Colonic mucosa (tissue), 4 donors: ENCODE results near the gene ESYT2. TPM values are rescaled to one million over a fixed set of nuclear protein-coding genes. Genes with fewer than 3 reads are reported as not detected.

Source experiments
- DNase-seq: peaks from one replicate; pipeline ENCODE4 v3.0.0-alpha.2; 2020
- H3K27ac ChIP-seq: fragments of 200-600 bp; one replicate; pipeline ENCODE4 v1.8.0; 2021
- H3K27me3 ChIP-seq: fragments of 200-600 bp; one replicate; pipeline ENCODE4 v1.8.0; 2021
- H3K36me3 ChIP-seq: fragments of 200-600 bp; one replicate; pipeline ENCODE4 v1.8.0; 2021
- H3K4me1 ChIP-seq: fragments of 200-600 bp; one replicate; pipeline ENCODE4 v1.8.0; 2021; ENCODE audit warnings: mild to moderate bottlenecking
- H3K4me3 ChIP-seq: fragments of 200-600 bp; one replicate; pipeline ENCODE4 v1.8.0; 2021
- H3K9ac ChIP-seq, 2 donors: one replicate each; pipeline ENCODE4 v1.7.0; 2013; ENCODE audit warnings: control low read depth in 2 of 2, low read depth in 2 of 2, low read length in 2 of 2
- H3K9me3 ChIP-seq: fragments of 200-600 bp; one replicate; pipeline ENCODE4 v1.8.0; 2021
- intact Hi-C: fragments of 100-400 bp; cut with DNase I; formaldehyde crosslinking; loops from one replicate; pipeline ENCODE4 v1.14.1; 2022
- total RNA-seq, 2 donors: library from RNA; stranded (reverse); fragmentation: NEBNext Ultra II Directional in 1 of 2; extraction: Animal tissue kit (Norgen Biotek cat#: 25700) in 1 of 2; gene quantifications; one replicate each; pipeline ENCODE4 v1.2.1, GENCODE V29; 2021
- TF ChIP-seq, protein P1 (sequence below): fragments of 200-600 bp; IDR thresholded peaks from one replicate; pipeline ENCODE4 v1.8.0; 2022; ENCODE audit warnings: antibody characterized with exemption, mild to moderate bottlenecking
- donor health status: healthy.
- donor health status: DM: no; HTN: no; CAD: no.
- donor health status: DM: no; HTN: no; CAD: no.

The ESYT2 gene
- total RNA-seq, 2 donors from 2014 or later: 57.5 to 105 TPM

- Histone ChIP-seq H3K9ac (no peak overlapping the region), H3K4me3 (no peak overlapping the region), H3K4me1 (no peaks in the 10 kb centered on the region), H3K9me3 (no peaks in the 10 kb centered on the region), H3K27ac (no peak overlapping the region), H3K27me3 (no peaks in the 10 kb centered on the region), H3K36me3 (no peaks in the 10 kb centered on the region)
- intact Hi-C loops: no loop called here
- no peak for DNase-seq
- TF ChIP-seq, protein P1, sequence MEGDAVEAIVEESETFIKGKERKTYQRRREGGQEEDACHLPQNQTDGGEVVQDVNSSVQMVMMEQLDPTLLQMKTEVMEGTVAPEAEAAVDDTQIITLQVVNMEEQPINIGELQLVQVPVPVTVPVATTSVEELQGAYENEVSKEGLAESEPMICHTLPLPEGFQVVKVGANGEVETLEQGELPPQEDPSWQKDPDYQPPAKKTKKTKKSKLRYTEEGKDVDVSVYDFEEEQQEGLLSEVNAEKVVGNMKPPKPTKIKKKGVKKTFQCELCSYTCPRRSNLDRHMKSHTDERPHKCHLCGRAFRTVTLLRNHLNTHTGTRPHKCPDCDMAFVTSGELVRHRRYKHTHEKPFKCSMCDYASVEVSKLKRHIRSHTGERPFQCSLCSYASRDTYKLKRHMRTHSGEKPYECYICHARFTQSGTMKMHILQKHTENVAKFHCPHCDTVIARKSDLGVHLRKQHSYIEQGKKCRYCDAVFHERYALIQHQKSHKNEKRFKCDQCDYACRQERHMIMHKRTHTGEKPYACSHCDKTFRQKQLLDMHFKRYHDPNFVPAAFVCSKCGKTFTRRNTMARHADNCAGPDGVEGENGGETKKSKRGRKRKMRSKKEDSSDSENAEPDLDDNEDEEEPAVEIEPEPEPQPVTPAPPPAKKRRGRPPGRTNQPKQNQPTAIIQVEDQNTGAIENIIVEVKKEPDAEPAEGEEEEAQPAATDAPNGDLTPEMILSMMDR: no peak
Observed at GRCh38 chr7:158744070-158744469, 85.2 kb downstream of the ESYT2 start.

DNA sequence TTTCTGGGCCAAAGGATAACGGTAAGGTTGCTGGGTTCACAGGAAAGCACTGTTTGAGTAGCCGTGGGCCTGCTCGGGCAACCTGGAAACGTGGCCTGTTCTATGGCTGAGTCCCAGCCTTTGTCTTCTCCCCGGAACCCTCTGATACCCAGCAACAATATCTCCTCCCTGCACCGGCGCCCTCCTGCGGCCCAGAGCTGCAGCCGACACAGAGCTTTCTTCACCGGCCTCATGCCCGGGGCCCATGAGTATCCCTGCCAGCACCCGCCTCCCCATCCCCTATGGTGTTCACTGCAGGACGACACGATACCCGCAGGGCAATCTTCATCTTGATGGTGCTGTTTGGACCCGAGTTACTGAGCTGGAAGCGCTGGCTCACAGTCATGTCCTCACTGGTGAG, 86.1 kb downstream of the ESYT2 start:
- DNase-seq: no peak
- intact Hi-C loops: no loop called here
- H3K9me3 ChIP-seq: no peaks in the 10 kb centered on the region
- TF ChIP-seq, protein P1: no peak
- no peaks in the 10 kb centered on the region for H3K27me3 ChIP-seq
- no peaks in the 10 kb centered on the region for H3K36me3 ChIP-seq
- H3K9ac ChIP-seq: no peak overlapping the region
- H3K27ac ChIP-seq: no peak overlapping the region
- no peak overlapping the region for H3K4me3 ChIP-seq
- no peaks in the 10 kb centered on the region for H3K4me1 ChIP-seq

DNA sequence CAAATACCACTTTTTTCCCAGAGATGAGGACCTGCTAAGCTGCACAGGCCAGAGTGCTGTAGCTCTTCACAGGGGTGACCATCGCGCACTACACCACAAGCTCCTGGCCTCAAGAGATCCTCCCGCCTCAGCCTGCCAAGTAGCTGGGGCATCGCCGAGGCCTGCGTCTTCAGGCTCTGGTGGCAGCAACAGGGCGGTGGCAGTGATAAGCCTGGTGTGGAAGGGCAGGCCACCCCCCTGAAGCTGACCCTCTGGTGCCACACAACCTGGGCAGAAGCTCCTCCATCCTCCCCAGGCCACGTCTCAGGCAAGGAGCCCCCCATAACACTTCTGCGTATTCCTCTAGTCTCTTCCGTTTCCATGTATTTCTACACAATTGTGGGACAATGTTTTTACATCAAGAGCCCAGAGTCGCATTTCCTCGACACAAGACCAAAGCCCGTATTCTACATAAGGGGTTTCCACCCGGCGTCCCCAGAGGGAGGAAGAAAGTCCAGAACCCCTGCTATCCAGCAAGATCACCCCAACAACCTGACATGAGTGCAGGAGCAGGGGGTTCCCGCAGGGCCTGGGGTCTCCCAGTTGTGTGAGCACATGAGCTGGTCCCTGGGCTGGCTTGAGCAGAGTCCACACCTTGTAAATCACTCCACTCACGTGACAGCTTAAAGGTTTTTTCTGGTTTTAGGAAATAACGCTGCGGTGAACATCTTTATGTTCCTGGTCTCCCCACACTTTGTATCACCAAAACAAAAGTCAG, 87.1 kb downstream of the ESYT2 start:
- peak; percentile 12 for DNase-seq
- TF ChIP-seq, protein P1: no peak
- no peak overlapping the region for H3K27ac ChIP-seq
- no peaks in the 10 kb centered on the region for H3K4me1 ChIP-seq
- H3K27me3 ChIP-seq: no peaks in the 10 kb centered on the region
- H3K4me3 ChIP-seq: no peak overlapping the region
- H3K9me3 ChIP-seq: no peaks in the 10 kb centered on the region
- no peak overlapping the region for H3K9ac ChIP-seq
- H3K36me3 ChIP-seq: no peaks in the 10 kb centered on the region
- intact Hi-C loops: no loop called here

DNA sequence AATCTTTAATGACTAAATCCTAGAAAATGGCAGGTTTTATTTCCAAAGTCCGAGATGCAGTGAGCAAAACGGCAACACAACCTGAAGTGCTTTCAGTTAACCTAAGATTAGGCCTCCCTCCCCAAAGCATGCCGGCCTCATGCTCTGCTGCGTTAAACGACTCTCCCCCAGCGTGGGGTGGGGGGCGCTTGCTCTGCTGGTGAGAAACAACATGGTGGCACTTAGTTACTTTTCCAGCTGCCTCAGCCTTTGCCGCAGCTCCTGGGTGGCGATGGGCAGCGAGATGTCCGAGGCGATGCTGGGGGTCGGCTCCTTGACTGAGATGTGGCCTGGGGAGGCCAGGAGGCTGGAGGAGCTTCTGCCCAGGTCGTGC, 88.0 kb downstream of the ESYT2 start:
- Histone ChIP-seq H3K36me3 (peaks cover 6% of the 10 kb centered on the region), H3K27me3 (no peaks in the 10 kb centered on the region), H3K27ac (no peak overlapping the region), H3K9ac (no peak overlapping the region), H3K4me3 (no peak overlapping the region), H3K9me3 (no peaks in the 10 kb centered on the region), H3K4me1 (no peaks in the 10 kb centered on the region)
- DNase-seq: no peak
- intact Hi-C loops: no loop called here
- TF ChIP-seq, protein P1: no peak

DNA sequence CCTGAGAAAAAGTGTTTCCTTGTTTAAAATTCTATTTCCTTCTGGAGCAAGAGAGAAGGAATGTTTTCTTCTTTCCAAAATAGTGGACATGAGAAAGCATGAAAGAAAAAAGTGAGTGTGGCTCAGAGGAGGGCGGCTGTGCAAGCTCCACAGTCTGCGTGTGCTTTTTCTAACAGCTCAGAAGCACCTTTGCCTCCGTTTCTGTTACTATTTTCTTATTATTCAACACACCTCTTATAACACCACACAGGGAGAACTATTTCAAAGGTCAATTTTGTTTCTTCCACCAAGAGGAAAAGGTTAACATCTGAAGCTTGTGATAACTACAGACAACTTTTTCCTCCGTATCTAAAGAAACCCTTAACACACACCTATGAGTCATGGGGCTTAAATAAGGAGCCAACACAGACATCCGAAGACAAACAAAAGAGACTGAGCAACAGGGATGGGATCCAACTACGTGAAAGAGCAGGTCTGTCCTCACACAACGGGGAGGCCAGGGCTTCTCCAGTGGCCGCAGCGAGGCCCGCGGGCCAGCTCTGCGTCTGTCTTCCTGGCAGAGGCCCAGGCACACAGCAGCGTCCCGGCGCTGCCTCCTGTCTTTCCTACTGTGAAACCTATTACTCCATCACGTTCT, 88.5 kb downstream of the ESYT2 start:
- intact Hi-C loops: no loop called here
- H3K4me3 ChIP-seq: no peak overlapping the region
- H3K4me1 ChIP-seq: no peaks in the 10 kb centered on the region
- TF ChIP-seq, protein P1: no peak
- no peak for DNase-seq
- H3K27ac ChIP-seq: no peak overlapping the region
- no peak overlapping the region for H3K9ac ChIP-seq
- peaks cover 6% of the 10 kb centered on the region for H3K36me3 ChIP-seq
- no peaks in the 10 kb centered on the region for H3K27me3 ChIP-seq
- no peaks in the 10 kb centered on the region for H3K9me3 ChIP-seq
